BJ (cell line): ENCODE results near the gene OPA3. TPM values are rescaled to one million over a fixed set of nuclear protein-coding genes. Genes with fewer than 3 reads are reported as not detected.
"Not testable (repeated sequence)": the region's sequence is repeated elsewhere in the genome, so short reads cannot be mapped to it uniquely, and the experiment has no call there.

Experiments
- CTCF ChIA-PET: fragments of 350-600 bp; formaldehyde crosslinking; extraction: SDS; loops from one replicate; lab custom pipeline; 2021; ENCODE audit warnings: antibody characterized with exemption, inconsistent platforms; lab: Yijun Ruan, JAX
- POLR2A ChIA-PET: fragments of 300-600 bp; sonication (Branson Sonifier 250); formaldehyde crosslinking; extraction: SDS; loops from one replicate; lab custom pipeline; 2021; ENCODE audit warnings: antibody characterized with exemption; lab: Charles Lee
- DNase-seq: peaks from one replicate; pipeline ENCODE4 v3.0.0-alpha.2; 2011; ENCODE audit warnings: low read depth
- H3K27me3 ChIP-seq: 2 replicates; pipeline ENCODE4 v1.6.0; 2011; ENCODE audit warnings: low read length; ENCODE audit not compliant: control insufficient read depth, insufficient read depth
- H3K36me3 ChIP-seq: 2 replicates; pipeline ENCODE4 v1.5.1; 2011; ENCODE audit warnings: low read length; ENCODE audit not compliant: control insufficient read depth, insufficient read depth
- H3K4me3 ChIP-seq: 2 replicates; pipeline ENCODE4 v1.5.1; 2011; ENCODE audit warnings: low read depth, mild to moderate bottlenecking, control low read depth, low read length
- CTCF ChIP-seq: IDR thresholded peaks from 2 replicates; pipeline ENCODE4 v1.5.1; 2011; ENCODE audit warnings: low read depth, mild to moderate bottlenecking, control low read depth, inconsistent platforms, low read length, moderate library complexity; ENCODE audit not compliant: insufficient read depth
- polyA plus RNA-seq: library from polyadenylated mRNA; depleted of rRNA; stranded (reverse); fragments of >200 nt; gene quantifications from 2 replicates; pipeline ENCODE4 v1.2.3, GENCODE V29; 2011

The OPA3 gene
- polyA plus RNA-seq, 1 experiment = 15.1 TPM

- POLR2A ChIA-PET = no interaction called here
- DNase-seq = no peak
Measured at GRCh38 chr19:45623984-45624383, 39.4 kb upstream of the OPA3 start.

GRCh38 chr19:45621976-45622503, 37.4 kb upstream of the OPA3 start:
- ChIA-PET POLR2A (no interaction called here), CTCF (interaction anchor here (1.1 kb wide), 1 partner anchor 22 kb away, joined by 3 read pairs; no protein-coding TSS in a partner anchor)
- Histone ChIP-seq H3K4me3 (no peak overlapping the region), H3K36me3 (peaks cover 30% of the 10 kb centered on the region), H3K27me3 (no peaks in the 10 kb centered on the region)
- no peak for TF ChIP-seq CTCF
- no peak for DNase-seq

More at GRCh38 chr19:45623984-45624383, 39.4 kb upstream of the OPA3 start:
- Histone ChIP-seq H3K27me3 (no peaks in the 10 kb centered on the region), H3K4me3 (no peak overlapping the region), H3K36me3 (peaks cover 24% of the 10 kb centered on the region)
- no peak for TF ChIP-seq CTCF
- CTCF ChIA-PET = interaction anchor here (0.7 to 1.0 kb wide), 2 partner anchors 9 to 185 kb away, joined by 3 to 4 read pairs; no protein-coding TSS in a partner anchor

DNA sequence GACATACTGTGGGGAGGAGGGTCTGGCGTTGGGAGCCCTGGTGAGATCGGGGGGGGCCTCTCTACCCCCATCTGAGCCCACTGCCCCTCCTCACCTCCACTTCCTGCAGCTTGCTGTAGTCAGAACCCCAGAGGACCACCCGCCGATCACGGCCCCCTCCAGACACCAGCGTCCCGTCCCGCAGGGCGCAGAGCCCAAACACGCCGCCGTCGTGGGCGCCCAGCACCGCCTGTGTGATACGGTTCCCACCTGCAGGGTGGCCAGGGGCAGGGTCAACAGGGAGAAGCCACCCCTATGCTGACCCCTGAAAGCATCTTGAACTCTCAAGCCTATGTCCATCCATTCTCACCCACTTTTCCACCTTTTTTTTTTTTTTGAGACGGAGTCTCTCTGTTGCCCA, 36.8 kb upstream of the OPA3 start:
- Histone ChIP-seq H3K27me3 (no peaks in the 10 kb centered on the region), H3K4me3 (no peak overlapping the region), H3K36me3 (peaks cover 31% of the 10 kb centered on the region)
- no peak for DNase-seq
- no peak for TF ChIP-seq CTCF
- ChIA-PET POLR2A (no interaction called here), CTCF (no interaction called here)

DNA sequence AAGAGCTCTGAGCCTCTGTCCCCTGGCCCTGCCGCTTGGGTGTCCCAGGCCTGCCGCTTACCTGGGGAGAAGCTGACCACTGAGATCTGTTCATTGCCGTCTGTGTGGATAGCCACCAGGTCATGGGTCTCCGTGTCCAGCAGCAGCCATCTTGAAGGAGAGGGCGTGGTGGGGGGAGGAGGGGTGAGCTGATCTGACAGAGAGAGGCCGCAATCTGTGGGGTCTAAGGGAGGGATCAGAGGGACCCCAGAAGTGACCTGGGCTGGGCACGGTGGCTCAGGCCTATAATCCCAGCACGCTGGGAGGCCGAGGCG, 32.1 kb upstream of the OPA3 start:
- Histone ChIP-seq H3K36me3 (peaks cover 40% of the 10 kb centered on the region), H3K4me3 (no peak overlapping the region), H3K27me3 (no peaks in the 10 kb centered on the region)
- DNase-seq = no peak
- ChIA-PET POLR2A (no interaction called here), CTCF (interaction anchor here (1.2 to 5.5 kb wide), 2 partner anchors 16 to 26 kb away, joined by 3 to 47 read pairs; no protein-coding TSS in a partner anchor)
- no peak for TF ChIP-seq CTCF

DNA sequence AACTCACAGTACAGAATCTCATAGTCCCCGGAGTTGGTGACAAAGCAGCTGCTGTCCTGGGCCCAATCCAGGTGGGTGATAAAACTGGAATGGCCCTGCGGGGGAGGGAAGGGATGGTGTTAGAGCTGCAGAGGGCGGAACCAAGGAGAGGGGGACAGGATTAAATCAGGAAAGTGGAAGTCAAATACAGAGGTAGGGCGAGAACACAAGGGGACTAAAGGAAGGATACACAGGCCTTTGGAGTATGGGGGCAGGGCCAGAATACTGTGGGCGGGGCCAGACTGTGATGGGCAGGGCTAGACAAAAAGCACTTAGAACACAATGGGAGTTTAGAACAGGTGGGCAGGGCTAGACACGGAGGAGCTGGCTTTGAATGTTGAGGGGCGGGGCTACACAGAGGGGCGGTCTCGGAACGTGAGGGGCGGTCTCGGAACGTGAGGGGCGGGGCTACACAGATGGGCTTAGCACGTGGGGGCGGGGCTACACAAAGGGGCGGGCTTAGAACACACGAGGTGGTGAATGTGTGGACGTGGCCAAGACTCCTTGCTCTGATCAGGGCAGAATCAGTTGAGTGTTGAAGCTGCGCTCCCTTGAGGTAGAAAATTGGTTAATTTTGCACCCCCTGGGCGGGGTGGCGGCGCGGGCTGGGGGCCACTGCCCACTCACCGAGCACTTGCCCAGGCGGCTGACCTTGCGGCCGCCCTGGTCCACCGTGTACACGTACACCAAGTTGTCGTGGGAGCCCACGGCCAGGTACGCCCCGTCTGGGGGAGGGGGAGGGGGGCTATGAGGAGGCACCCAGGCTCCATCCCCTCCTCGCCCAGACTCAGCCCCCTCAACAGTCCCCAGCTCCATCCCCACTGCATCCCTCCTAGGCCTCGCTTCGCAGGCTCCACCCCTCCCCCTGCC, 31.4 kb upstream of the OPA3 start:
- no peak for DNase-seq
- Histone ChIP-seq H3K4me3 (no peak overlapping the region), H3K36me3 (peaks cover 36% of the 10 kb centered on the region), H3K27me3 (no peaks in the 10 kb centered on the region)
- POLR2A ChIA-PET = interaction anchor here (0.6 kb wide), 1 partner anchor 55 kb away, joined by 15 read pairs; no protein-coding TSS in a partner anchor
- TF ChIP-seq CTCF = no peak
- CTCF ChIA-PET = interaction anchor here (0.7 to 5.5 kb wide), 4 partner anchors 15 to 27 kb away, joined by 3 to 47 read pairs (median 5); partner anchors contain the start of gene EML2

DNA sequence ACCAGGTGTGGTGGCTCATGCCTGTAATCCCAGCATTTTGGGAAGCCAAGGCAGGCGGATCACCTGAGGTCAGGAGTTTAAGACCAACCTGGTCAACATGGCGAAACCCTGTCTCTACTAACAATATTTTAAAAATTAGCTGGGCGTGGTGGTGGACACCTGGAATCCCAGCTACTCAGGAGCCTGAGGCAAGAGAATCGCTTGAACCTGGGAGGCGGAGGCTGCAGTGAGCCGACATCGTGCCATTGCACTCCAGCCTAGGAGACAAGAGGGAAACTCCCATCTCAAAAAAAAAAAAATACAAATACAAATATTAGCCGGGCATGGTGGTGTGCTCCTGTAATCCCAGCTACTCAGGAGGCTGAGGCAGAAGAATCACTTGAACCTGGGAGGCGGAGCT, 30.5 kb upstream of the OPA3 start:
- DNase-seq, POLR2A ChIA-PET, H3K27me3 ChIP-seq, H3K4me3 ChIP-seq: not testable (repeated sequence)
- peaks cover 32% of the 10 kb centered on the region for H3K36me3 ChIP-seq
- CTCF ChIA-PET = interaction anchor here (1.0 to 5.5 kb wide), 7 partner anchors 9 to 130 kb away, joined by 3 to 47 read pairs (median 7); partner anchors contain the start of gene EML2
